GM12891 (cell line): ENCODE measurements around the gene GALK1.

Experiments
- POLR2A ChIP-seq: IDR thresholded peaks from 2 replicates; pipeline ENCODE4 v1.6.1; 2011; ENCODE audit warnings: low read depth, low read length, control low read depth
- POLR2AphosphoS5 ChIP-seq: IDR thresholded peaks from 2 replicates; pipeline ENCODE4 v1.6.1; 2011; ENCODE audit warnings: low read depth, low read length, control low read depth
- POU2F2 ChIP-seq: IDR thresholded peaks from 2 replicates; pipeline ENCODE4 v1.6.1; 2011; ENCODE audit warnings: low read depth, mild to moderate bottlenecking, control low read depth, low read length, moderate library complexity
- SPI1 ChIP-seq: IDR thresholded peaks from 2 replicates; pipeline ENCODE4 v1.6.1; 2011; ENCODE audit warnings: low read depth, low read length, control low read depth
- TAF1 ChIP-seq: IDR thresholded peaks from 2 replicates; pipeline ENCODE4 v1.6.1; 2011; ENCODE audit warnings: low read depth, low read length, control low read depth

- TF ChIP-seq POLR2A (no peak), SPI1 (no peak), TAF1 (no peak), POLR2AphosphoS5 (no peak), POU2F2 (no peak)
Observed at GRCh38 chr17:75773808-75774470, 8.9 kb upstream of the GALK1 start.
